ENCODE results near the gene TMCO4. TPM values are rescaled to one million over a fixed set of nuclear protein-coding genes. Genes with fewer than 3 reads are reported as not detected.

Gene TMCO4
- total RNA-seq, 1 donor from 2014 or later = 1.8 TPM

GRCh38 chr1:19651141-19651737 lies 148.5 kb downstream of the TMCO4 start:
- no peak for DNase-seq (ENCODE audit: low read depth)
- peak overlapping the region; percentile 28 for H3K4me2 ChIP-seq (ENCODE audit: low read length)
- H3K79me2 ChIP-seq (ENCODE audit: insufficient read depth, low read length) = peaks cover 65% of the 10 kb centered on the region
- no peak overlapping the region for H2AFZ ChIP-seq (ENCODE audit: low read depth, low read length)
- H3K9ac ChIP-seq (ENCODE audit: low read length) = no peak overlapping the region
- H3K4me3 ChIP-seq (ENCODE audit: insufficient read depth, low read depth, low read length) = no peak overlapping the region
- Mint-ChIP-seq H3K4me3 (ENCODE audit: unreplicated experiment) (no peak overlapping the region), H3K27me3 (ENCODE audit: low read depth, unreplicated experiment) (peaks cover 2% of the 10 kb centered on the region), H3K4me1 (ENCODE audit: low read depth, unreplicated experiment) (peaks cover 3% of the 10 kb centered on the region), H3K27ac (ENCODE audit: unreplicated experiment) (no peak overlapping the region), H3K9me3 (ENCODE audit: unreplicated experiment) (no peaks in the 10 kb centered on the region), H3K36me3 (ENCODE audit: low read depth, unreplicated experiment) (peaks cover 5% of the 10 kb centered on the region)
- H3K9me3 ChIP-seq (ENCODE audit: insufficient read depth, low read depth, low read length) = no peaks in the 10 kb centered on the region
- peaks cover 83% of the 10 kb centered on the region for H4K20me1 ChIP-seq (ENCODE audit: insufficient read depth, low read length)
- no peaks in the 10 kb centered on the region for H3K27me3 ChIP-seq (ENCODE audit: insufficient read depth, low read length)
- TF ChIP-seq CTCF (IDR thresholded peaks at IDR 0.05; ENCODE audit: insufficient read depth, low read depth, low read length) = peak; percentile 65
- TF ChIP-seq EZH2 (IDR thresholded peaks at IDR 0.05; ENCODE audit: insufficient read depth, low read length) = no peak
- no peak overlapping the region for H3K27ac ChIP-seq (ENCODE audit: low read depth, low read length)
- no peak for FAIRE-seq
- no peaks in the 10 kb centered on the region for H3K36me3 ChIP-seq (ENCODE audit: insufficient read depth, low read length)
- peaks cover 30% of the 10 kb centered on the region for H3K4me1 ChIP-seq (ENCODE audit: insufficient read depth, low read length)

- H3K79me2 ChIP-seq (ENCODE audit: insufficient read depth, low read length) = peaks cover 70% of the 10 kb centered on the region
- FAIRE-seq (no peak), DNase-seq (ENCODE audit: low read depth) (no peak)
- no peaks in the 10 kb centered on the region for H3K27me3 ChIP-seq (ENCODE audit: insufficient read depth, low read length)
- H3K4me1 ChIP-seq (ENCODE audit: insufficient read depth, low read length) = peaks cover 37% of the 10 kb centered on the region
- no peak overlapping the region for H3K4me3 Mint-ChIP-seq (ENCODE audit: unreplicated experiment)
- H3K9me3 Mint-ChIP-seq (ENCODE audit: unreplicated experiment) = no peaks in the 10 kb centered on the region
- peak overlapping the region; percentile 28 for H3K4me2 ChIP-seq (ENCODE audit: low read length)
- no peaks in the 10 kb centered on the region for H3K9me3 ChIP-seq (ENCODE audit: insufficient read depth, low read depth, low read length)
- no peak overlapping the region for H3K27ac Mint-ChIP-seq (ENCODE audit: unreplicated experiment)
- no peak overlapping the region for H3K27ac ChIP-seq (ENCODE audit: low read depth, low read length)
- H2AFZ ChIP-seq (ENCODE audit: low read depth, low read length) = no peak overlapping the region
- no peak overlapping the region for H3K4me3 ChIP-seq (ENCODE audit: insufficient read depth, low read depth, low read length)
- H3K27me3 Mint-ChIP-seq (ENCODE audit: low read depth, unreplicated experiment) = no peaks in the 10 kb centered on the region
- peaks cover 83% of the 10 kb centered on the region for H4K20me1 ChIP-seq (ENCODE audit: insufficient read depth, low read length)
- TF ChIP-seq CTCF (IDR thresholded peaks at IDR 0.05; ENCODE audit: insufficient read depth, low read depth, low read length) (no peak), EZH2 (IDR thresholded peaks at IDR 0.05; ENCODE audit: insufficient read depth, low read length) (no peak)
- H3K36me3 Mint-ChIP-seq (ENCODE audit: low read depth, unreplicated experiment) = peaks cover 5% of the 10 kb centered on the region
- peaks cover 8% of the 10 kb centered on the region for H3K4me1 Mint-ChIP-seq (ENCODE audit: low read depth, unreplicated experiment)
- no peaks in the 10 kb centered on the region for H3K36me3 ChIP-seq (ENCODE audit: insufficient read depth, low read length)
- no peak overlapping the region for H3K9ac ChIP-seq (ENCODE audit: low read length)
These were observed 149.1 kb downstream of the TMCO4 start for GRCh38 chr1:19650416-19651140.

- TF ChIP-seq EZH2 (IDR thresholded peaks at IDR 0.05; ENCODE audit: insufficient read depth, low read length) (no peak), CTCF (IDR thresholded peaks at IDR 0.05; ENCODE audit: insufficient read depth, low read depth, low read length) (no peak)
- peaks cover 71% of the 10 kb centered on the region for H3K79me2 ChIP-seq (ENCODE audit: insufficient read depth, low read length)
These were observed 151.0 kb downstream of the TMCO4 start for GRCh38 chr1:19648689-19649088.

More at GRCh38 chr1:19648689-19649088, 151.0 kb downstream of the TMCO4 start:
- Mint-ChIP-seq H3K9me3 (ENCODE audit: unreplicated experiment) (no peaks in the 10 kb centered on the region), H3K4me3 (ENCODE audit: unreplicated experiment) (no peak overlapping the region), H3K36me3 (ENCODE audit: low read depth, unreplicated experiment) (peaks cover 2% of the 10 kb centered on the region), H3K4me1 (ENCODE audit: low read depth, unreplicated experiment) (peaks cover 5% of the 10 kb centered on the region), H3K27ac (ENCODE audit: unreplicated experiment) (no peak overlapping the region), H3K27me3 (ENCODE audit: low read depth, unreplicated experiment) (no peaks in the 10 kb centered on the region)
- no peak overlapping the region for H3K4me2 ChIP-seq (ENCODE audit: low read length)
- FAIRE-seq (no peak), DNase-seq (ENCODE audit: low read depth) (no peak)
- no peaks in the 10 kb centered on the region for H3K9me3 ChIP-seq (ENCODE audit: insufficient read depth, low read depth, low read length)
- H3K36me3 ChIP-seq (ENCODE audit: insufficient read depth, low read length) = no peaks in the 10 kb centered on the region
- peaks cover 31% of the 10 kb centered on the region for H3K4me1 ChIP-seq (ENCODE audit: insufficient read depth, low read length)
- peaks cover 72% of the 10 kb centered on the region for H4K20me1 ChIP-seq (ENCODE audit: insufficient read depth, low read length)
- no peak overlapping the region for H3K9ac ChIP-seq (ENCODE audit: low read length)
- no peak overlapping the region for H2AFZ ChIP-seq (ENCODE audit: low read depth, low read length)
- no peak overlapping the region for H3K4me3 ChIP-seq (ENCODE audit: insufficient read depth, low read depth, low read length)
- no peaks in the 10 kb centered on the region for H3K27me3 ChIP-seq (ENCODE audit: insufficient read depth, low read length)
- H3K27ac ChIP-seq (ENCODE audit: low read depth, low read length) = no peak overlapping the region
